ENCODE data around the gene GPM6B. TPM values are rescaled to one million over a fixed set of nuclear protein-coding genes. Genes with fewer than 3 reads are reported as not detected.

Gene GPM6B
- total and polyA plus RNA-seq, 2 experiments from 2014 or later = 82.6 to 95.4 TPM

GRCh38 chrX:13776387-13776786 lies 40.5 kb downstream of the GPM6B start:
- H3K79me2 ChIP-seq (replicated peaks; ENCODE audit: insufficient read depth) = no peaks in the 10 kb centered on the region
- H3K4me1 ChIP-seq (ENCODE audit: insufficient read depth) = no peaks in the 10 kb centered on the region; the same call in 1 of the 2 replicates
- 0 out of 2 replicates have a peak, but pooled peaks cover 5% of the 10 kb centered on the region for H3K36me3 ChIP-seq (ENCODE audit: insufficient read depth)
- Mint-ChIP-seq H3K36me3 (ENCODE audit: low read depth) (peaks cover 46% of the 10 kb centered on the region), H3K27me3 (ENCODE audit: insufficient read depth, low read depth, poor library complexity) (no peaks in the 10 kb centered on the region), H3K9me3 (no peaks in the 10 kb centered on the region; the same call in 2 of the 3 replicates), H3K4me3 (no peak overlapping the region), H3K4me1 (peaks cover 12% of the 10 kb centered on the region; the same call in 2 of the 3 replicates), H3K27ac (no peak overlapping the region)
- H3K4me2 ChIP-seq = no peak overlapping the region
- no peaks in the 10 kb centered on the region for H4K20me1 ChIP-seq (replicated peaks; ENCODE audit: insufficient read depth)
- no peak overlapping the region for H3K27ac ChIP-seq (ENCODE audit: low read depth)
- H3K4me3 ChIP-seq = no peak overlapping the region
- H3K27me3 ChIP-seq (ENCODE audit: insufficient read depth) = no peaks in the 10 kb centered on the region
- no peak for TF ChIP-seq EZH2phosphoT487 (IDR thresholded peaks at IDR 0.05; ENCODE audit: unreplicated experiment)
- no peak for TF ChIP-seq STAT1 (IDR thresholded peaks at IDR 0.05; ENCODE audit: unreplicated experiment)
- no peak for TF ChIP-seq CTCF (conservative IDR thresholded peaks at IDR 0.05; ENCODE audit: low read depth in 2 of 2)
- TF ChIP-seq ZNF331 (CRISPR knock-in tag; IDR thresholded peaks at IDR 0.05; ENCODE audit: low read depth) = no peak
- no peak for TF ChIP-seq CREB1 (CRISPR knock-in tag; IDR thresholded peaks at IDR 0.05; ENCODE audit: low read depth)
- no peak for TF ChIP-seq ZNF462 (CRISPR knock-in tag; IDR thresholded peaks at IDR 0.05)
- no peak for TF ChIP-seq JUNB (IDR thresholded peaks at IDR 0.05; ENCODE audit: unreplicated experiment)
- no peak for TF ChIP-seq POLR2AphosphoS5 (IDR thresholded peaks at IDR 0.05; ENCODE audit: low read depth)
- TF ChIP-seq EZH2 (IDR thresholded peaks at IDR 0.05; ENCODE audit: low read depth, unreplicated experiment) = no peak
- TF ChIP-seq REST (IDR thresholded peaks at IDR 0.05; ENCODE audit: unreplicated experiment) = no peak
- TF ChIP-seq ZNF114 (CRISPR knock-in tag; IDR thresholded peaks at IDR 0.05) = no peak
- no peak for TF ChIP-seq ETS1 (IDR thresholded peaks at IDR 0.05)
- no peak for TF ChIP-seq NANOG (IDR thresholded peaks at IDR 0.05; ENCODE audit: borderline replicate concordance)
- H3K9me2 ChIP-seq (ENCODE audit: insufficient read depth) = no peaks in the 10 kb centered on the region
- DNase-seq (ENCODE audit: low spot score) = no peak
- ATAC-seq = no peak
- no peaks in the 10 kb centered on the region for H3F3A ChIP-seq (replicated peaks; ENCODE audit: low read depth)
- no peak overlapping the region for H2AFZ ChIP-seq

Data from GM23338 (cell line).